HUES64 (cell line): ENCODE results near the gene PTRHD1.

Experiments used
- H3K27ac ChIP-seq: 2 replicates; pipeline ENCODE4 v1.7.0; 2013; ENCODE audit warnings: low read depth, low read length, inconsistent platforms
- H3K27me3 ChIP-seq: 2 replicates; pipeline ENCODE4 v1.6.1; 2013; ENCODE audit warnings: mild to moderate bottlenecking, low read length; ENCODE audit not compliant: insufficient read depth
- H3K36me3 ChIP-seq: 2 replicates; pipeline ENCODE4 v1.6.1; 2013; ENCODE audit warnings: mild to moderate bottlenecking, low read length; ENCODE audit not compliant: insufficient read depth
- H3K4me1 ChIP-seq: 2 replicates; pipeline ENCODE4 v1.6.1; 2013; ENCODE audit warnings: mild to moderate bottlenecking, low read length, moderate library complexity; ENCODE audit not compliant: insufficient read depth
- H3K4me3 ChIP-seq: 2 replicates; pipeline ENCODE4 v1.5.1; 2013; ENCODE audit warnings: mild to moderate bottlenecking, low read length, moderate library complexity
- H3K9ac ChIP-seq: 2 replicates; pipeline ENCODE4 v1.6.1; 2013; ENCODE audit warnings: mild to moderate bottlenecking, low read depth, low read length
- H3K9me3 ChIP-seq: 2 replicates; pipeline ENCODE4 v1.6.1; 2013; ENCODE audit warnings: low read depth, low read length; ENCODE audit not compliant: insufficient read depth
- WGBS: fragments of 150-250, 120-280 bp; methylation state at CpG from one replicate; pipeline ENCODE4 v1.1.7; 2013; ENCODE audit warnings: missing lambda C conversion rate; 5-methylcytosine and 5-hydroxymethylcytosine counted together

PTRHD1 gene

DNA sequence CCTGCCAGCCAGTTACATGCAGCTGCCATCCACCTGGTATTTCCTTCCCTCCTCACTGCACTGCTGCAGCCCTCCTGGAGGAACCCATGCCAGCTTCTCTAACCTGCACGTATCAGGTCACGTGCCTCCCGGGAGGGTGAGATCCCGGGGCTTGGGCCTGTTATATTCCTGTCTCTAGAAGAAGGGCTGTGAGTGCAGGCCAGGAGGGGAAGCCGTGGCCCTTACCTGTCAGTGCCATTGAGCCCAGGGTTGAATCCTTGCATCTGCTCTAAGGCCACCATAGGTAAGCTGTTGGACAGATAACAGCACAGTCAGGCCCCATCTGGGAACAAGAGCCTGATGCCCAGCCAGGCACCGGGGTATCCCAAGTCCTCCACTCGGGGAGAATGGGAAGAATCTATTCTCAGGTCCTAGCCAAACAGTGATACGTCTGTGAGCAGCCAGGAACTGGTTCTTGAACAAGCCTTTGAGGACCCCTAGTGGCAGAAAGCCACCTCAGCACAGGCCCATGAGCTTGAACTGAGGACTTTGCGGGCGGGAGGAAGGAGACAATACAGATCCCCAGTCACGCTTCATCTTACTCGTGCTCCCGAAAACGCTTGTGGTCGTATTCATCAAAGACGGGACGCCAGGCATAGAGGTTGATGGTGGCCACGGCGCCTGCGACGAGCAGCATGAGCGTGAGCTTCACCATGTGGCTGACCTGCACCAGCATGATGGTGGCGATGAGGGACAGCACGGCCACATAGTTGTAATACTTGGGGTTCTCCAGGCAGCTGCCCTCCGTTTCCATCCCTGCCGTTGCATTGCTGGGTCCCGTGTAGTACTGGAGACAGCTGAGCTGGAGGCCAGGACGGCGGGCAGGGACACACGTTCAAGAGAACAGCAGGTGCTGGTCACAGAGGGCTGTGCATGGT, 34.4 kb upstream of the PTRHD1 start:
- no peaks in the 10 kb centered on the region for H3K9me3 ChIP-seq
- H3K36me3 ChIP-seq, result peaks cover 36% of the 10 kb centered on the region
- WGBS, result 45% methylated on average over 30 of the region's 30 CpGs
- no peaks in the 10 kb centered on the region for H3K27me3 ChIP-seq
- H3K4me3 ChIP-seq, result no peak overlapping the region
- H3K9ac ChIP-seq, result no peak overlapping the region
- H3K4me1 ChIP-seq, result peaks cover 6% of the 10 kb centered on the region
- no peak overlapping the region; the same call in 1 of the 2 replicates for H3K27ac ChIP-seq

DNA sequence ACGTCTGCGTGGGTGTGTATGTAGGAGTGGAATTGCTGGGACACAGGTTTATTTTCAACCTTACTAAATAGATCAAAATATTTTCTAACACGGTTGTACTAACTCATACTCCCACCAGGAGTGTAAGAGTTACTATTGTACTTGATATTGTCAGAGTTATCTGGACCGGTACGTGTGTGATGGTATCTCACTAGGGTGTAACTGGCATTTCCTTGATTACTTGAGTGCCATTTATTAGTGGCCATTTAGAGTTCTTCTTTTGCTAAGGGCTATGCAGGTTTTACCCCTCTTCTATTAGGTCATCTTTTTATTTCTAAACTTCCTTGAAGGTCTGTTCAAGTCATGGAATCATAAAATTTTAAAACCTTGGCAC, 33.6 kb upstream of the PTRHD1 start:
- H3K4me3 ChIP-seq, result no peak overlapping the region
- H3K9ac ChIP-seq, result no peak overlapping the region
- H3K27me3 ChIP-seq, result no peaks in the 10 kb centered on the region
- no peak overlapping the region for H3K27ac ChIP-seq
- WGBS, result 85% methylated on average over 2 of the region's 5 CpGs
- H3K9me3 ChIP-seq, result no peaks in the 10 kb centered on the region
- peaks cover 7% of the 10 kb centered on the region for H3K4me1 ChIP-seq
- peaks cover 39% of the 10 kb centered on the region for H3K36me3 ChIP-seq

DNA sequence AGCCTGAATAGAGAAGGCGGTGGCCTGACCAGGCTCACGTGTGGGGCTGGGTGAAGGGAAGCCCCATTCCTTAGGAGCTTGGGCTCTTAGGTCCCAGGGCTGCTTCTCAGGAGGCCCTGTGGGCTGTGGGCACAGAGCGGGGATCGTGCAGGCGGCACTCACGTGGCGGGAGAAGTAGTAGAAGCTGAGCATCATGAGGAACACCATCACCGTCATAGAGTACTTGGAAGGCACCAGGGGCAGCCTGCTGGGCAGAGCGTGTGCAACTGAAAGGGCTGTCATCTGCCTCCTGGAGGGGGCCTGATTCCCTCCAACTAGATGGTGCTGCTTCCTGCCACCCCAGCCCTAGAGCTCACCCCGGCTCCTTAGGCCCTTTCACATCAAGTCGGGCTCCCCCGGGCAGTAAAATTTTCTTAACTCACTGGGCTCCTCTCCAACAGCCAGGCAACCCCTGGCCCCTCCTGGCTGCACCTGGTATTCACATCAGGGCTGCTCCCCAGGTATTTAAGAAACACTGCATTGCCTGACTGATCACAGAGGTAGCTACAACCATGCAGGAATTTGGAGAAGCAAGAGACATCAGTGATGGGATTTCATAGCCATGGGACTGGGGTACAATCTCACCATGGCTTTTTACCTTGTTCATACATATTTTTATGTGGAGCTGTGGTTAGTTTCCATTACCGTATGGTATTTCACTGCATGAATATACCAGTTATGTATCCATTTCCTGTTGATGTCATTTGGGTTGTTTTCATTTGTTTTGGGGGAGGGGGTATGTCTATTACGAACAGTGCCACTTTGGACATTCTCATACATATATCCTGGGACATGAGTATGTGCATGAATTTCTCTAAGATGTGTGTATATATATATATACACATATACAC, 32.9 kb upstream of the PTRHD1 start:
- no peaks in the 10 kb centered on the region for H3K9me3 ChIP-seq
- H3K4me3 ChIP-seq, result no peak overlapping the region
- 87% methylated on average over 13 of the region's 14 CpGs for WGBS
- no peak overlapping the region for H3K9ac ChIP-seq
- no peak overlapping the region for H3K27ac ChIP-seq
- H3K27me3 ChIP-seq, result no peaks in the 10 kb centered on the region
- H3K4me1 ChIP-seq, result peaks cover 13% of the 10 kb centered on the region
- peaks cover 39% of the 10 kb centered on the region for H3K36me3 ChIP-seq

DNA sequence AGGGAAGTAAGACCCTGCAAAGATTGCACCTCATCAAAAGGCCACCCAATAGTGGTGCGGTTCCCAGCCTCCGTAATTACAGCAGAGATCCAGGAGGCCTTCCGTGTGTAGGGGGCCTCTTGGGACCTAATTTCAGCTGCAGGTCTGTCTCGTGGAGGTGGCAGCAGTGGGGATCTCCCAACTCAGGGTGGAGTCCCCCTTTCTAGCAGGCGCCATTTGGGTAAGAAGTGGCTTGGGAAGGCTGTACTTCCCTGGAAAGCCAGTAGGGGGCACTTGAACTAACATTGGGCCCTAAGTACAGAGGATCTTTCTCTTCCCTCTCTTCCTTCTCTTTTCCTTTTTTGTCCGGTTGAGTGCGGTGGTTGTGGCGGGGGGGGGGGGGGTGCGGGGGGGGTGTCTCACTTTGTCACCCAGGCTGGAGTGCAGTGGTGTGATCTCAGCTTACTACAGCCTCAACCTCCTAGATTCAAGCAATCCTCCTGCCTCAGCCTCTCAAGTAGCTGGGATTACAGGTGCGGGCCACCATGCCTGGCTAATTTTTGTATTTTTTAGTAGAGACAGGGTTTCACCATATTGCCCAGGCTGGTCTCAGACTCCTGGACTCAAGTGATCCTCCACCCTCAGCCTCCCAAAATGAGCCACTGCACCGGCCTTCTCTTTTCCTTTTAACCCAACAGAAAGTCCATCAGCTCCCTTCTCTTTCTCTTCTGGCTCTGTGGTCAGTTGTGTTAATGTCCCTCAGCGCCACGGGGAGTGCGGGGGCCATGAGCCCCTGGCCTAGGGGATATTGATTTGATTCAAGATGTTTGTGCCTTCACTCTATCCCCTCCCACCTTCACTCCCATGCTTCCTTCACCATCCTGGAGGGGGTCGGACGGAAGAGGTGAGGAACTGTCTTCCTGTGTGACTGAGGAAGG, 32.0 kb upstream of the PTRHD1 start:
- H3K9ac ChIP-seq, result no peak overlapping the region
- no peak overlapping the region for H3K27ac ChIP-seq
- WGBS, result 92% methylated on average over 12 of the region's 16 CpGs
- H3K4me3 ChIP-seq, result no peak overlapping the region
- peaks cover 18% of the 10 kb centered on the region for H3K4me1 ChIP-seq
- H3K9me3 ChIP-seq, result no peaks in the 10 kb centered on the region
- no peaks in the 10 kb centered on the region for H3K27me3 ChIP-seq
- peaks cover 41% of the 10 kb centered on the region for H3K36me3 ChIP-seq

DNA sequence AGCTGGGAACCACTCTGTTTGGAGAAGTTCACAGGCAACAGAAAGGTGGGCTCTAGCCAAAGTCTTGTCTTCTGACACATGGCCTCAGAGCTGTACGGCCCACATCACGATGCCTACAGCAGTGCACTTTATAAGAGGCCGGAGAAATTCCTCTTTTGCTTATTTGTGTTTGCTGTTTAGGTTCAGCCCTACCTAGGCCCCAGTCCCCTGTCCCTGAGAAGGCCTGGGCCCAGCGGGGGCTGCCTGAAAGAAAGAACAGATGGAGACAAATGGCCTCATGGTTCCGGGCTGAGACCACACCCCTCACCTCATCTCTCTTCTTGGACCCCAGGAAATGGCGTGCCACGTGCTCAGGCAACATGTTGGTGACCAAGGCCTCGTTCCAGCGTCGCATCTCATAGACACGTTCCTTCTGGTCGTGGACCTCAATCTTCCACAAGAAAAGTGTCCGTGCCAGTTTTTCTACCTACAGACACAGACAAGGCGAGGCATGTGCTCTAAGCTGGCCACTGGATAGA, 30.9 kb upstream of the PTRHD1 start:
- Histone ChIP-seq H3K27ac (no peak overlapping the region), H3K9ac (no peak overlapping the region), H3K4me3 (no peak overlapping the region), H3K4me1 (peaks cover 18% of the 10 kb centered on the region), H3K36me3 (peaks cover 52% of the 10 kb centered on the region), H3K27me3 (no peaks in the 10 kb centered on the region), H3K9me3 (no peaks in the 10 kb centered on the region)
- WGBS, result 97% methylated on average over 14 of the region's 14 CpGs

DNA sequence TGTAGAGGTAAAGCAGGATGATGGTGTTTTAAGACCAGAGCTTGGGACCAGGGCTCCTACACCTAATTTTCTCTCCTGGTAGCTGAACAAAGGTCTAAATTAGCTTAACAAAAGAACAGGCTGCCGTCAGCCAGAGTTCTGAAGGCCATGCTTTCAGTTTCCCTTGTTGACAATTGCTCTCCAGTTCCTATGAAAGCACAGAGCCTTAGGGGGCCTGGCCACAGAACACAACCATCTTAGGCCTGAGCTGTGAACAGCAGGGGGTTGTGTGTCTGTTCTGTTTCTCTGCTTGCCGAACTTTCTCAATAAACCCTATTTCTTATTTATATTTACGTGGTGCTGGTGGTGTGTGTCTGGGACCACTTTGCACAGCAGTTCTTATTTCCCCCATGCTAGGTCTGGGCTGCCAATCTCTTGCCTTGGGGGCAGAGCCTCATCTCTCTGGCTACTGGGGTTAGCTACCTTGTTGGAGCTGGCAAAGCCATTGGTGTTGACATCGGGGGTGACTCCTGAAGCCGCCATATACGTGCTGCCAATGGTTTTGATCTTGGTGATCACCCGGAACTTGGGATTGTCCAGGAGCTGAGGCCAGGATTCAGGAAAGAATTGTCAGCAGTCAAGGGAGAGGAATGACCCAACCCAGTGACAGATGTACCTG, 29.0 kb upstream of the PTRHD1 start:
- Histone ChIP-seq H3K27me3 (no peaks in the 10 kb centered on the region), H3K9ac (no peak overlapping the region), H3K4me1 (peaks cover 18% of the 10 kb centered on the region), H3K27ac (peak overlapping the region; percentile 80), H3K9me3 (no peaks in the 10 kb centered on the region), H3K4me3 (peak overlapping the region; percentile 5; the same call in 1 of the 2 replicates), H3K36me3 (peaks cover 72% of the 10 kb centered on the region)
- 47% methylated on average over 5 of the region's 7 CpGs for WGBS

DNA sequence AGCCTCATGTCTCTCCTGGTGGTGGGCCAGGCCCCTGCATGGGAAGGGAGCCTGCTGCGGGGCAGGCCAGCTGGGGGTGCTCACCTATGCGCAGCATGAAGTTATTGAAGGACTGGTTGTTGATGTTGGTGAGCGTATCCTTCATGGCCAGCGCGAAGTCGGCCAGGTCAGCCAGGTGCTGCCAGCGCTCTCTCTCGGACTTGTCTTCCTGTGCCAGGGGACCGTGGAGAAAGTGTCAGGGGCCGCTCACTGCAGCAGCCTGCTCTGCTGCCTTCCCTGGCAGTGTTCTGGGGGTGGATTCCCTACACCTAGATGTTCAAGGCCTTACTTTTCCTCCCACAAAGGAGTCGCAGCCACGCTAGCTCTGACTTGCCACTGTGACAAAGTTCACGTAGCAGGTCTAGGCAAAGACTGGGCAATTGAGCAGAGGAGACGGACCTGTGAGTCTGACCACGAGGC, 28.3 kb upstream of the PTRHD1 start:
- H3K4me3 ChIP-seq, result peak overlapping the region; percentile 5; the same call in 1 of the 2 replicates
- H3K36me3 ChIP-seq, result peaks cover 75% of the 10 kb centered on the region
- H3K27me3 ChIP-seq, result no peaks in the 10 kb centered on the region
- H3K27ac ChIP-seq, result peak overlapping the region; percentile 80
- no peak overlapping the region for H3K9ac ChIP-seq
- 76% methylated on average over 15 of the region's 15 CpGs for WGBS
- H3K9me3 ChIP-seq, result no peaks in the 10 kb centered on the region
- peaks cover 18% of the 10 kb centered on the region for H3K4me1 ChIP-seq

DNA sequence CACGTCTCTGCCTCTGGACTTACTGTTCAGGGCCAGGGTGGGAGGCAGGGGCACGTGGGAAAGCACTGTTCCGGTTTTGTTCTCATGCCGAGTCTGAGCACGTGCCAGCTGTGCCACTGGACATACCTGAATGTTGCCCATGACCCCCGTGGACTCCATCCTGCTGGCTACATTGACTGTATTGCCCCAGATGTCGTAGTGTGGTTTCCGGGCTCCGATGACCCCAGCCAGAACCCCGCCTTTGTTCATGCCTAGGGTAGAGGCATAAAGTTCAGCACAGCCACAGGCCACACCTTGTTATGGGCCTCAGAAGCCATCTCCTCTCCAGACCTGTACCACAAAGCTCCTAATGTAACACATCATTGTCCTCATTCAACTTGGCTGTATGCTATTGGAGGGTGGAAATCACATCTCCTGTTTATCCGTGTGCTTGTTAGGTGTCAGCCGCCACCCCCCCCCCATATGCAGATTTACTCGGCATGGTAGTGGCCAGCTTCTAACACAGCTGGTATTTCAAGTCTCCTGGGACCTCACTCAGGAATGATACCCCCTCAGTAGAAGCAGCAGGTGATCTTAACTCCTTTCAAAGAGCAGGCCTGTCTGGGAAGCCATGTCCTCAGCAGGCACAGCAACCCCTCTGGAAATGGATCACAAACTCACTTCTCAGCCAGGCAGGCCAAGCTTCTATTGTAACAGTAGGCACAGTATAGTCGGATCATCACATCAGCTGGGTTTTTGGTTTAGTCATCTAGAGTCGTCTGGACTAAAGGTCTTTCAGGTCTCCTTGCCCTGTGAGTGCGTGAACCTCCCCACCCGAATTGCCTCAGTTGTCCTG, 27.6 kb upstream of the PTRHD1 start:
- Histone ChIP-seq H3K36me3 (peaks cover 79% of the 10 kb centered on the region), H3K4me1 (peaks cover 18% of the 10 kb centered on the region), H3K27ac (peak overlapping the region; percentile 80), H3K9me3 (no peaks in the 10 kb centered on the region), H3K4me3 (no peak overlapping the region), H3K9ac (no peak overlapping the region), H3K27me3 (no peaks in the 10 kb centered on the region)
- WGBS, result 81% methylated on average over 17 of the region's 17 CpGs

DNA sequence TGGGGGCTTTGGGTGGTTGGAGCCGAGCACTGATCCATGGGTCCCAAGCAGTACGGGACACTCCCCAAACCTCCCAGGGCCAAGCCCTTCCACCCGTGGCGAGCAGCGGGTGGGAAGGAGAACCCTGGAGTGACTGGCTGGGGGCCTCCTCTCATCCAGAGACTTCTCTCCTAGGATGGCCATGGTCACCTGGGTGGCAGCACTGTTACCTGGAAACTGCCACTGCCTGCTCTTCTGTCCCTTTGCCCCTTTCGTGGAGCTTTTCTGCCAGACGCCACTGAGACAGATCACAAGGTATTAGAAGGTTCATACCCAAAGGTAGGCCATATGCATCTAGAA, 27.0 kb upstream of the PTRHD1 start:
- H3K27ac ChIP-seq, result no peak overlapping the region
- H3K4me1 ChIP-seq, result peaks cover 18% of the 10 kb centered on the region
- H3K9ac ChIP-seq, result no peak overlapping the region
- no peaks in the 10 kb centered on the region for H3K9me3 ChIP-seq
- H3K4me3 ChIP-seq, result no peak overlapping the region
- H3K36me3 ChIP-seq, result peaks cover 86% of the 10 kb centered on the region
- WGBS, result 95% methylated on average over 7 of the region's 7 CpGs
- H3K27me3 ChIP-seq, result no peaks in the 10 kb centered on the region
